ENCODE results near the gene ABHD11.

- TF ChIP-seq CTCF (conservative IDR thresholded peaks at IDR 0.05): no peak
- TF ChIP-seq EZH2 (IDR thresholded peaks at IDR 0.05; ENCODE audit: low read depth): no peak
Measured at GRCh38 chr7:73735528-73735905, 3.1 kb downstream of the ABHD11 start.

Measured in PC-9 (cell line).